OCI-LY7 (cell line): ENCODE measurements around the gene HERC2. TPM values are rescaled to one million over a fixed set of nuclear protein-coding genes. Genes with fewer than 3 reads are reported as not detected.

ENCODE experiments used
- BruUV-seq: library from RNA; stranded (reverse); fragments of 400-500 nt; replicated peaks from 2 replicates; lab custom pipeline; 2021; lab: Mats Ljungman, UMichigan
- CTCF ChIA-PET: fragments of 300-600 bp; sonication (Branson Sonifier 250); formaldehyde crosslinking; loops from one replicate; lab custom pipeline; 2022; ENCODE audit warnings: antibody characterized with exemption; ENCODE audit not compliant: unreplicated experiment; lab: Charles Lee
- POLR2A ChIA-PET: fragments of 300-600 bp; sonication (Branson Sonifier 250); formaldehyde crosslinking; loops from one replicate; lab custom pipeline; 2022; ENCODE audit warnings: antibody characterized with exemption; lab: Charles Lee
- DNase-seq: peaks from one replicate; pipeline ENCODE4 v3.0.0-alpha.2; 2015; ENCODE audit warnings: low spot score
- H2AFZ ChIP-seq: fragments of 200-600 bp; sonication (generic), shearing (Covaris generic); 2 replicates; pipeline ENCODE4 v1.6.1; 2014; ENCODE audit warnings: mild to moderate bottlenecking, antibody characterized with exemption, low read length, moderate library complexity
- H3K27ac ChIP-seq: fragments of 200-600 bp; sonication (generic); 2 replicates; pipeline ENCODE4 v1.5.1; 2014; ENCODE audit warnings: mixed run types, low read depth, mild to moderate bottlenecking, moderate library complexity, low read length, inconsistent platforms; ENCODE audit not compliant: poor library complexity, severe bottlenecking
- H3K36me3 ChIP-seq: fragments of 200-600 bp; sonication (generic); 2 replicates; pipeline ENCODE4 v1.6.1; 2014; ENCODE audit warnings: mild to moderate bottlenecking, antibody characterized with exemption, low read length, moderate library complexity, mixed read lengths; ENCODE audit not compliant: insufficient read depth
- H3K4me1 ChIP-seq: fragments of 200-600 bp; sonication (generic); 2 replicates; pipeline ENCODE4 v1.5.1; 2014; ENCODE audit warnings: mild to moderate bottlenecking, low read length; ENCODE audit not compliant: insufficient read depth, poor library complexity, severe bottlenecking
- H3K4me2 ChIP-seq: fragments of 200-600 bp; sonication (generic); 2 replicates; pipeline ENCODE4 v1.6.1; 2014; ENCODE audit warnings: mild to moderate bottlenecking, low read length
- H3K4me3 ChIP-seq: fragments of 200-600 bp; sonication (generic); 2 replicates; pipeline ENCODE4 v1.5.1; 2014; ENCODE audit warnings: mild to moderate bottlenecking, low read depth, low read length; ENCODE audit not compliant: poor library complexity, severe bottlenecking
- H3K79me2 ChIP-seq: fragments of 200-600 bp; sonication (generic); 2 replicates; pipeline ENCODE4 v1.6.1; 2016; ENCODE audit warnings: low read depth, mild to moderate bottlenecking, low read length, moderate library complexity, mixed read lengths; ENCODE audit not compliant: insufficient read depth
- H3K9me2 ChIP-seq: fragments of 200-600 bp; sonication (generic); 2 replicates; pipeline ENCODE4 v1.6.1; 2016; ENCODE audit warnings: mild to moderate bottlenecking, low read length, mixed read lengths; ENCODE audit not compliant: insufficient read depth
- H3K9me3 ChIP-seq: fragments of 200-600 bp; sonication (generic); 2 replicates; pipeline ENCODE4 v1.6.1; 2014; ENCODE audit warnings: mild to moderate bottlenecking, mixed run types, low read length, mixed read lengths
- H4K20me1 ChIP-seq: fragments of 200-600 bp; sonication (generic); 2 replicates; pipeline ENCODE4 v1.6.1; 2014; ENCODE audit warnings: mild to moderate bottlenecking, antibody characterized with exemption, low read length, moderate library complexity, mixed read lengths; ENCODE audit not compliant: insufficient read depth
- CTCF ChIP-seq: fragments of 200-600 bp; sonication (generic); conservative IDR thresholded peaks from 2 replicates; pipeline ENCODE4 v1.5.1; 2014; ENCODE audit warnings: mild to moderate bottlenecking, antibody characterized with exemption, low read length, moderate library complexity, mixed read lengths
- EZH2phosphoT487 ChIP-seq: fragments of 200-600 bp; sonication (generic); IDR thresholded peaks from 2 replicates; pipeline ENCODE4 v1.6.1; 2018; ENCODE audit warnings: low read depth, borderline replicate concordance, mild to moderate bottlenecking, mixed run types, antibody characterized with exemption, low read length, moderate library complexity, mixed read lengths
- intact Hi-C: fragments of 100-400 bp; cut with micrococcal nuclease; formaldehyde crosslinking; loops from one replicate; pipeline ENCODE4 v1.10.0; 2022; ENCODE audit not compliant: unreplicated experiment
- total RNA-seq, 2 experiments: library from RNA; depleted of rRNA in 1 of 2; stranded (reverse); fragments of >200 nt in 1 of 2; shearing (Covaris generic) in 1 of 2; gene quantifications; 2 replicates each; pipeline ENCODE4 v1.2.3, GENCODE V29; 2014 to 2022

Gene HERC2
- total RNA-seq, 2 experiments from 2014 or later = 55.5 to 94.0 TPM

- Histone ChIP-seq H3K9me2 (no peaks in the 10 kb centered on the region), H4K20me1 (no peaks in the 10 kb centered on the region), H3K79me2 (no peaks in the 10 kb centered on the region), H3K4me3 (no peak overlapping the region), H3K36me3 (peaks cover 22% of the 10 kb centered on the region), H3K4me1 (no peaks in the 10 kb centered on the region), H2AFZ (no peak overlapping the region), H3K9me3 (no peaks in the 10 kb centered on the region), H3K27ac (no peak overlapping the region), H3K4me2 (no peak overlapping the region)
- DNase-seq = no peak
- ChIA-PET POLR2A (interaction anchor here (0.6 kb wide), 1 partner anchor 130 kb away, joined by 3 read pairs; no protein-coding TSS in a partner anchor), CTCF (no interaction called here)
- TF ChIP-seq CTCF (no peak), EZH2phosphoT487 (no peak)
- no TSS peak for BruUV-seq
- intact Hi-C loops = no loop called here
Measured at GRCh38 chr15:28107904-28108275, 214.1 kb downstream of the HERC2 start.

- Histone ChIP-seq H3K79me2 (no peaks in the 10 kb centered on the region), H2AFZ (no peak overlapping the region), H3K9me2 (no peaks in the 10 kb centered on the region), H3K4me3 (no peak overlapping the region), H3K4me2 (no peak overlapping the region), H4K20me1 (no peaks in the 10 kb centered on the region), H3K27ac (no peak overlapping the region), H3K4me1 (no peaks in the 10 kb centered on the region), H3K36me3 (peaks cover 16% of the 10 kb centered on the region), H3K9me3 (no peaks in the 10 kb centered on the region)
- CTCF ChIA-PET = interaction anchor here (0.5 kb wide), 1 partner anchor 12 kb away, joined by 3 read pairs; no protein-coding TSS in a partner anchor
- POLR2A ChIA-PET = interaction anchor here (0.6 kb wide), 1 partner anchor 129 kb away, joined by 3 read pairs; no protein-coding TSS in a partner anchor
- TF ChIP-seq CTCF (no peak), EZH2phosphoT487 (no peak)
- BruUV-seq = no TSS peak
- intact Hi-C loops = no loop called here
- no peak for DNase-seq
Measured at GRCh38 chr15:28107111-28107903, 214.7 kb downstream of the HERC2 start.
